Adipose tissue (tissue), 3 donors: ENCODE results near the gene TSTD1. TPM values are rescaled to one million over a fixed set of nuclear protein-coding genes. Genes with fewer than 3 reads are reported as not detected.
"Not testable (repeated sequence)": the region's sequence is repeated elsewhere in the genome, so short reads cannot be mapped to it uniquely, and the experiment has no call there.

Source experiments
- H3K27ac ChIP-seq: one replicate; pipeline ENCODE4 v1.5.1; 2013; ENCODE audit warnings: low read depth, low read length
- WGBS, 3 donors: extraction: QIAGEN DNeasy Blood & Tissue Kit; methylation state at CpG; one replicate each; pipeline ENCODE4 v1.1.7; 2013; 5-methylcytosine and 5-hydroxymethylcytosine counted together
- polyA plus RNA-seq, 3 donors: library from polyadenylated mRNA; stranded (reverse); fragments of 200-250 nt; gene quantifications; one replicate each; pipeline ENCODE4 v1.2.3, GENCODE V29; 2013
- donor health status: healthy with polysubstance abuse.
- donor health status: Bipolar disorder and iron deficiency.
- donor health status: healthy.

TSTD1 gene
- polyA plus RNA-seq, 3 donors = 33.7 to 78.1 (median 52.5) TPM

DNA sequence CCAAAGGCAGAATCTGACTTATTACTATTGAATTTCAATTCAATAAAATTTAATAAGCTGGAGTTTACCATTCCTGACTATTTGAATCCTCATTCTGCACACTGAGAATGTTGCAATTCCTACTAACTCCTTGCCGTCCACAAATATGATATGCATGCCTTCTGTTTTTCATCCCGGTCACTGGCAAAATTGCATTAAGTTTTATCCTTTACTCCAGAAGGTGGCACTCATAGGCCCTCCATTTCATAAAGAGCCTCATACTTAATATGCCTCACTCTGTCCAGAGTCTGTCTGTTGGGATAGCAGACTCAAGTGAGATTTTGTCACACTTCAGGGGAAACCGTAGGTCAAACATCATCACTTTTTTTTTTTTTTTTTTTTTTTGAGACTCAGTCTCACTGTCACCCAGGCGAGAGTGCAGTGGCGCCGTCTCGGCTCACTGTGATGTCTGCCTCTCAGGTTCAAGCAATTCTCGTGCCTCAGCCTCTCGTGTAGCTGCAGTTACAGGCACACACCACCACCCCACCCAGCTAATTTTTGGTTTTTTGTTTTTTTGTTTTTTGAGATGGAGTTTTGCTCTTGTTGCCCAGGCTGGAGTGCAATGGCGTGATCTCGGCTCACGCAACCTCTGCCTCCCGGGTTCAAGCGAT lies 45.1 kb downstream of the TSTD1 start:
- WGBS, 3 donors = 73 to 79% (median 77%) methylated on average over 14 of the region's 14 CpGs
- H3K27ac ChIP-seq = no peak overlapping the region

DNA sequence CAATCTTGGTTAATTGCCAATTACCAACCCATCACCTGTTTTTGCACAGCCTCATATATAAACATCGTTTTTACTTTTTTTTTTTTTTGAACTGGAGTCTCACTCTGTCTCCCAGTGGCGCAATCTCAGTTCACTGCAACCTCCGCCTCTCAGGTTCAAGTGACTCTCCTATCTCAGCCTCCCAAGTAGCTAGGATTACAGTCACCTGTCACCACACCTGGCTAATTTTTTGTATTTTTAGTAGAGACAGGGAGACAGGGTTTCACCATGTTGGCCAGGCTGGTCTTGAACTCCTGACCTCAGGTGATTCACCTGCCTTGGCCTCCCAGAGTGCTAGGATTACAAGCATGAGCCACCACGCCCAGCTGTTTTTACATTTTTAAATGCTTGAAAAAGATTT lies 46.7 kb downstream of the TSTD1 start:
- WGBS, 3 donors = 88 to 91% (median 89%) methylated on average over 4 of the region's 4 CpGs
- not testable (repeated sequence) for H3K27ac ChIP-seq

Other genes starting within 250 kb of the TSTD1 start
- under 1 TPM in 2 of 3 donors, not detected in 1; 0.44 to 0.52 TPM for gene LY9, start 242.8 kb downstream of the TSTD1 start, polyA plus RNA-seq
- gene CD244, start 176.1 kb downstream of the TSTD1 start, polyA plus RNA-seq = under 1 TPM; 0.02 to 0.48 (median 0.45) TPM
- 100 to 1,000 TPM in 1 of 3 donors, 10 to 100 TPM in 1, 1 to 10 TPM in 1; 1.7 to 121 (median 15.7) TPM for gene ITLN1, start 153.8 kb downstream of the TSTD1 start, polyA plus RNA-seq
- gene ITLN2, start 84.2 kb downstream of the TSTD1 start, polyA plus RNA-seq = 1 to 10 TPM in 1 of 3 donors, under 1 TPM in 2; 0.21 to 8.9 (median 0.37) TPM
- gene F11R, start 17.8 kb downstream of the TSTD1 start, polyA plus RNA-seq = 10 to 100 TPM; 18.3 to 33.9 (median 26.2) TPM
- 10 to 100 TPM; 35.0 to 54.3 (median 47.2) TPM for gene USF1, start 7.0 kb upstream of the TSTD1 start, polyA plus RNA-seq
- 10 to 100 TPM in 1 of 3 donors, 1 to 10 TPM in 2; 2.3 to 10.8 (median 9.8) TPM for gene ARHGAP30, start 30.9 kb upstream of the TSTD1 start, polyA plus RNA-seq
- gene NECTIN4, start 50.6 kb upstream of the TSTD1 start, polyA plus RNA-seq = 1 to 10 TPM in 1 of 3 donors, under 1 TPM in 1, not detected in 1; 0.52 to 3.3 TPM
- 1 to 10 TPM; 1.2 to 9.0 (median 1.5) TPM for gene KLHDC9, start 59.4 kb upstream of the TSTD1 start, polyA plus RNA-seq
- gene PFDN2, start 79.1 kb upstream of the TSTD1 start, polyA plus RNA-seq = 100 to 1,000 TPM in 2 of 3 donors, 10 to 100 TPM in 1; 53.0 to 201 (median 139) TPM
- 10 to 100 TPM; 23.7 to 48.1 (median 41.2) TPM for gene NIT1, start 79.1 kb upstream of the TSTD1 start, polyA plus RNA-seq
- 10 to 100 TPM; 17.4 to 46.3 (median 29.7) TPM for gene DEDD, start 93.7 kb upstream of the TSTD1 start, polyA plus RNA-seq
- 100 to 1,000 TPM; 100 to 147 (median 131) TPM for gene UFC1, start 115.0 kb upstream of the TSTD1 start, polyA plus RNA-seq
- 10 to 100 TPM; 13.2 to 26.7 (median 18.8) TPM for gene USP21, start 120.5 kb upstream of the TSTD1 start, polyA plus RNA-seq
- gene PPOX, start 127.5 kb upstream of the TSTD1 start, polyA plus RNA-seq = 10 to 100 TPM; 11.1 to 33.1 (median 16.2) TPM
- gene B4GALT3, start 138.5 kb upstream of the TSTD1 start, polyA plus RNA-seq = 10 to 100 TPM; 23.7 to 36.1 (median 26.4) TPM
- gene ADAMTS4, start 160.1 kb upstream of the TSTD1 start, polyA plus RNA-seq = 100 to 1,000 TPM in 1 of 3 donors, 10 to 100 TPM in 1, 1 to 10 TPM in 1; 5.9 to 188 (median 37.3) TPM
- gene NDUFS2, start 163.4 kb upstream of the TSTD1 start, polyA plus RNA-seq = 100 to 1,000 TPM in 1 of 3 donors, 10 to 100 TPM in 2; 68.4 to 163 (median 86.3) TPM
- 100 to 1,000 TPM in 2 of 3 donors, 10 to 100 TPM in 1; 28.6 to 258 (median 227) TPM for gene FCER1G, start 176.3 kb upstream of the TSTD1 start, polyA plus RNA-seq
- gene APOA2, start 184.7 kb upstream of the TSTD1 start, polyA plus RNA-seq = not detected
- gene TOMM40L, start 187.1 kb upstream of the TSTD1 start, polyA plus RNA-seq = 10 to 100 TPM in 2 of 3 donors, 1 to 10 TPM in 1; 3.8 to 12.6 (median 11.7) TPM
- under 1 TPM in 2 of 3 donors, not detected in 1; 0.21 to 0.22 TPM for gene NR1I3, start 199.2 kb upstream of the TSTD1 start, polyA plus RNA-seq
- under 1 TPM in 2 of 3 donors, not detected in 1; 0.26 to 0.52 TPM for gene PCP4L1, start 219.8 kb upstream of the TSTD1 start, polyA plus RNA-seq